Activated T-cell treated with anti-CD3 and anti-CD28 coated beads, Interleukin-2, amount 50 U/mL, for 72 hours (primary cell): ENCODE measurements around the gene ADCY4. TPM values are rescaled to one million over a fixed set of nuclear protein-coding genes. Genes with fewer than 3 reads are reported as not detected.

ENCODE experiments used
- ATAC-seq, 2 donors: fragments of 150-1000 bp; cut with Tn5 transposase; replicated peaks in 1 of 2; 2 replicates each; pipeline ENCODE4 v1.10.0; 2021; ENCODE audit warnings: moderate library complexity in 2 of 2, mild to moderate bottlenecking in 1 of 2
- DNase-seq, 2 donors: peaks; one replicate each; pipeline ENCODE4 v3.0.0; 2021 to 2022; ENCODE audit warnings: mixed read lengths in 1 of 2
- H3K27ac Mint-ChIP-seq: one replicate; pipeline ENCODE4 v1.8.0; 2022; ENCODE audit warnings: mild to moderate bottlenecking, moderate library complexity, mixed read lengths
- H3K27me3 Mint-ChIP-seq: one replicate; pipeline ENCODE4 v1.8.0; 2022; ENCODE audit warnings: low read depth, mixed read lengths
- H3K36me3 Mint-ChIP-seq, 2 donors: one replicate each; pipeline ENCODE4 v1.8.0; 2022; ENCODE audit warnings: mixed read lengths in 2 of 2, mild to moderate bottlenecking in 1 of 2; ENCODE audit not compliant: insufficient read depth in 2 of 2
- H3K4me1 Mint-ChIP-seq: one replicate; pipeline ENCODE4 v1.8.0; 2022; ENCODE audit warnings: low read depth, mixed read lengths
- H3K4me3 Mint-ChIP-seq, 2 donors: one replicate each; pipeline ENCODE4 v1.8.0; 2022; ENCODE audit warnings: mild to moderate bottlenecking in 2 of 2, mixed read lengths in 2 of 2, moderate library complexity in 2 of 2
- H3K9me3 Mint-ChIP-seq, 2 donors: one replicate each; pipeline ENCODE4 v1.8.0; 2022; ENCODE audit warnings: mixed read lengths in 2 of 2
- total RNA-seq, 2 donors: library from RNA; stranded (reverse); gene quantifications; one replicate each; pipeline ENCODE4 v1.2.3, GENCODE V29; 2022

Gene ADCY4
- total RNA-seq, 2 donors from 2014 or later: 4.6 to 6.9 TPM

DNA sequence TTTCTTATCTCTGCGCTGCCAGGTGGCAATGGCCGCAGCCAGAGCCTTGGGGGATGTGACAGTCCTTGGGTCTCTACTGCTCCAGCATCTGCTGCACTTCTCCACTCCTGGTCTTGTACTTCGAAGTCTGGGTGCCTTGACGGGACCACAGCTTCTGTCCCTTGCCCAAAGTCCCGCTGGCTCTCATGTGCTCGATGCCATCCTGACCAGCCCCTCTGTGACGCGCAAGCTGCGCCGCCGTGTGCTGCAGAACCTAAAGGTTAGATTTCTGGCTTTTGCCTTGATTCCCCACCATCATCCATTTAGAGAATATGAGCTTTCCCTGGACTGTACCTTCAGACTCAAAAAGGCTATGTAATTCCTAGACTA lies 30.9 kb downstream of the ADCY4 start:
- Mint-ChIP-seq H3K4me3 (no peak overlapping the region), H3K4me1 (peaks cover 45% of the 10 kb centered on the region), H3K9me3 (no peaks in the 10 kb centered on the region), H3K27me3 (no peaks in the 10 kb centered on the region), H3K27ac (no peak overlapping the region), H3K36me3 (peaks cover 5 to 38% of the 10 kb centered on the region in 2 donors)
- ATAC-seq (no peak), DNase-seq (no peak)

DNA sequence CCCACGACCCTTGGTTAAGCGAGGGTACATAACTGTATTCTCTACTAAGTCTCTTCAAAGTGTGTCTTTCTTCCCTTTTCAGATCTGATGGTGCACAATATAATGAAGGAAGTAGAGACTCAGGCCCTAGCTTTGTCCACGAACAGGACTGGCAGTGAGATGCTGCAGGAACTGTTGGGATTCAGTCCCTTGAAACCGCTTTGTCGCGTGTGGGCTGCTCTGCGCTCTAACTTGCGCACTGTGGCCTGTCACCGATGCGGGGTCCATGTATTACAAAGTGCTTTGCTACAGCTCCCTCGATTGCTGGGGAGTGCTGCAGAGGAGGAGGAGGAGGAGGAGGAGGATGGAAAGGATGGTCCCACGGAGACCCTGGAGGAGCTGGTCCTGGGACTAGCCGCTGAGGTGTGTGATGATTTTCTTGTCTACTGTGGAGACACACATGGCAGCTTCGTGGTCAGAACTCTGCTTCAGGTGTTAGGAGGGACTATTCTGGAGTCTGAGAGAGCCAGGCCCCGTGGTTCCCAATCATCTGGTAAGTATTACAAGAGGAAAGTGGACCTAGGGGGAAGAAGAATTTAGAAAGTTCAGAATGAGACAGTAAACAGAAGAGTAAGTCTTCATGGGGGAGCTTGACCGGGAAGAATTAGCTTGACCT lies 34.4 kb downstream of the ADCY4 start:
- H3K36me3 Mint-ChIP-seq: peaks cover 5 to 33% of the 10 kb centered on the region in 2 donors
- H3K4me3 Mint-ChIP-seq: peak overlapping the region; percentile 92 to 94
- no peak for ATAC-seq
- DNase-seq: no peak
- no peaks in the 10 kb centered on the region for H3K9me3 Mint-ChIP-seq
- H3K27me3 Mint-ChIP-seq: no peaks in the 10 kb centered on the region
- H3K4me1 Mint-ChIP-seq: peaks cover 58% of the 10 kb centered on the region
- no peak overlapping the region for H3K27ac Mint-ChIP-seq

- peaks cover 3 to 27% of the 10 kb centered on the region in 2 donors for H3K36me3 Mint-ChIP-seq
Observed at GRCh38 chr14:24299255-24300191, 35.3 kb downstream of the ADCY4 start, which contains the start of the genes DHRS1 and NOP9. Gene DHRS1 (minus strand): TSS chr14:24299780. CDS start chr14:24299106, 674 bp downstream. Gene NOP9 (plus strand): TSS chr14:24299850. CDS start chr14:24299955, 105 bp downstream.

DNA sequence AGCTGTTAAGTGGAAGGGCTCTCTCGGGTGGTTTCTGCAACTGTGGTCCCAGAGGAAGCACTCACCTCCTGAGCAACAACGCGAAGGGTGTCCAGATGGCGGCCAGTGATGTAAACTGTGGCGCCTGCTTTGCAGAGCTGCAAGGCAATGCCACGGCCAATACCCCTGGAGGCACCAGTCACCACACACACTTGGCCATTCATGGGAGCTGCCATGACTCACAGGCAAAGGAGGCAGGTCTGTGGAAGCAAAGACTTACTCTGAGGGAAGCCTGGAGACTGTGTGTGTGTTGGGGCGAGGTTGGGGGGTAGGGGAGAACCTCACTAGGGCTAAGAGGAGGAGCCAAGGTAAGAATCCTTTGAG lies 36.0 kb downstream of the ADCY4 start:
- Mint-ChIP-seq H3K4me3 (peak overlapping the region; percentile 92 to 94), H3K36me3 (peaks cover 3 to 25% of the 10 kb centered on the region in 2 donors), H3K27ac (peak overlapping the region; percentile 68), H3K9me3 (no peaks in the 10 kb centered on the region), H3K27me3 (no peaks in the 10 kb centered on the region), H3K4me1 (peaks cover 58% of the 10 kb centered on the region)
- DNase-seq: peak in 1 of 2 donors; percentile 21
- peak; percentile 8 to 14 for ATAC-seq

More at GRCh38 chr14:24299255-24300191, 35.3 kb downstream of the ADCY4 start, which contains the start of the genes DHRS1 and NOP9:
- no peaks in the 10 kb centered on the region for H3K9me3 Mint-ChIP-seq
- ATAC-seq: peak; percentile 81 to 83
- DNase-seq: peak; percentile 92 to 96
- H3K27ac Mint-ChIP-seq: peak within 1 kb of the TSS; percentile 68
- H3K4me3 Mint-ChIP-seq: peak within 1 kb of the TSS; percentile 92 to 94
- no peaks in the 10 kb centered on the region for H3K27me3 Mint-ChIP-seq
- H3K4me1 Mint-ChIP-seq: peaks cover 58% of the 10 kb centered on the region

DNA sequence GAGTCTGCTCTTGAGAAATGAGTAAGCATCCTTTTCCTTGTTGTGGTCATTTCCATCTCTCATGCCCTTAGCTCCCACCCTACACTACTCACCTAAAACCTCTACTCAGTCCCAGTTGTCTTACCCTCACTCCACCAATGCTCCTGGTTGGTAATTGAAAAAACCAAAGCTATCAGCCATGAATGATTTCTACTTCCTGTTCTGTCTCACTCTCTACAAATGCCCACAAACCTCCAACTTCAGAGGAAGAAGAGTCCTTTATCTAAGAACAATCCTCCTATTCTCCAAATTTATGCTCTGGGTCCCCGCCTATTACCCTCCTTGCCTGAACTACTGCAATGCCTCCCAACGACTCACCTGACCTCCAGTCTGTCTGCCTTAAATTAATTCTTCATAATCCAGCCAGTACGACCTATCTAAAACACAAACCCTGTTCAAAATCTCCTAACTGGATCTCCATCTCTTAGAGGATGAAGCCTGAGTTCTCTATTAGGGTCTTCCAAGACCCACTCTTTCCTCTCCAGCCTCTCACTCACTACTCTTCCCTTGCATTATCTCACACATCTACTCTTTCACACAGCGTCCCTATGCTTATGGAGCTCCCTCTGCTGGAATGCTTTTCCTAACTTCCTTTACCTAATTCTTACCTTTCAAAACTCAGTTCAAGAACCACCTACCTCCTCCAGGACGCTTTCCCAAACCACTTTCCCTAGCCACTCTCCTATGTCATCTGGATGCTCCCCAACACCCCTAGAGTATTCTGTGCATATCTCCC lies 37.5 kb downstream of the ADCY4 start:
- ATAC-seq (peak; percentile 32 to 40), DNase-seq (no peak)
- Mint-ChIP-seq H3K4me1 (peaks cover 58% of the 10 kb centered on the region), H3K27me3 (no peaks in the 10 kb centered on the region), H3K4me3 (peak overlapping the region; percentile 21 to 57), H3K36me3 (peaks cover 4 to 16% of the 10 kb centered on the region in 2 donors), H3K9me3 (no peaks in the 10 kb centered on the region), H3K27ac (peak overlapping the region; percentile 10)

- Mint-ChIP-seq H3K27ac (peak overlapping the region; percentile 57), H3K36me3 (peaks cover 8 to 11% of the 10 kb centered on the region in 2 donors), H3K9me3 (no peaks in the 10 kb centered on the region), H3K27me3 (no peaks in the 10 kb centered on the region), H3K4me3 (peak overlapping the region; percentile 49 to 57), H3K4me1 (peaks cover 57% of the 10 kb centered on the region)
- ATAC-seq: peak; percentile 84
- peak; percentile 80 to 82 for DNase-seq
Observed at GRCh38 chr14:24296341-24297157, 38.3 kb downstream of the ADCY4 start.

GRCh38 chr14:24293525-24293924 lies 41.3 kb downstream of the ADCY4 start:
- Mint-ChIP-seq H3K27ac (no peak overlapping the region), H3K4me3 (no peak overlapping the region), H3K9me3 (no peaks in the 10 kb centered on the region), H3K27me3 (no peaks in the 10 kb centered on the region), H3K36me3 (peaks cover 12 to 20% of the 10 kb centered on the region in 2 donors), H3K4me1 (peaks cover 65% of the 10 kb centered on the region)
- no peak for ATAC-seq
- no peak for DNase-seq

GRCh38 chr14:24292118-24292807 lies 42.6 kb downstream of the ADCY4 start:
- no peak overlapping the region for H3K4me3 Mint-ChIP-seq
- H3K27ac Mint-ChIP-seq: no peak overlapping the region
- H3K36me3 Mint-ChIP-seq: peaks cover 12 to 20% of the 10 kb centered on the region in 2 donors
- ATAC-seq: no peak
- no peaks in the 10 kb centered on the region for H3K9me3 Mint-ChIP-seq
- H3K27me3 Mint-ChIP-seq: no peaks in the 10 kb centered on the region
- H3K4me1 Mint-ChIP-seq: peaks cover 65% of the 10 kb centered on the region
- no peak for DNase-seq

GRCh38 chr14:24291446-24292117 lies 43.3 kb downstream of the ADCY4 start:
- no peaks in the 10 kb centered on the region for H3K9me3 Mint-ChIP-seq
- no peaks in the 10 kb centered on the region for H3K27me3 Mint-ChIP-seq
- ATAC-seq (no peak), DNase-seq (no peak)
- no peak overlapping the region for H3K4me3 Mint-ChIP-seq
- peaks cover 62% of the 10 kb centered on the region for H3K4me1 Mint-ChIP-seq
- H3K27ac Mint-ChIP-seq: no peak overlapping the region
- H3K36me3 Mint-ChIP-seq: peaks cover 10 to 18% of the 10 kb centered on the region in 2 donors

DNA sequence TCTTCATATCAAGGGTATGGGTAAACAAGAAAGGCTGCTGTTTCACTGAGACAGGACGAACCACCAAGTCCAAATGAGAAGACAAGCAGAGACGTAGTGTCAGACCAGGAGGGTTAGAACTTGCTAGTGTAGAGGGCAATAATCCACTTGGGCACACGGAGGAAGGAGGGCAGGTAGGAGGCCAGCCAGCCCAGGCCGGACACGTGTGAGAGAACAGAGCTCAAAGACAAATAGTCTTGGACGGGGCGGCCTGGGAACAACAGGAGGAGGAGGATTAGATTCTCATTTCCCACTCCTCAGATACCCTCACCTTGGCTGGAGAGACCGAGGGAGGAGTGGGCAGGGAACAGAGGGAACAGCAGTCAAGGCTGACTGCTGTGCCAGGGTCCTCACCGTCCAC lies 44.1 kb downstream of the ADCY4 start:
- H3K9me3 Mint-ChIP-seq: no peaks in the 10 kb centered on the region
- H3K4me1 Mint-ChIP-seq: peaks cover 54% of the 10 kb centered on the region
- no peak overlapping the region for H3K4me3 Mint-ChIP-seq
- peaks cover 6% of the 10 kb centered on the region for H3K27me3 Mint-ChIP-seq
- DNase-seq: no peak
- peaks cover 9 to 13% of the 10 kb centered on the region in 2 donors for H3K36me3 Mint-ChIP-seq
- H3K27ac Mint-ChIP-seq: no peak overlapping the region
- ATAC-seq: no peak

- no peaks in the 10 kb centered on the region for H3K9me3 Mint-ChIP-seq
- peaks cover 6% of the 10 kb centered on the region for H3K27me3 Mint-ChIP-seq
- H3K4me3 Mint-ChIP-seq: peak overlapping the region; percentile 42 to 59
- peak; percentile 99 for ATAC-seq
- no peak overlapping the region for H3K27ac Mint-ChIP-seq
- DNase-seq: peak; percentile 79 to 86
- peaks cover 54% of the 10 kb centered on the region for H3K4me1 Mint-ChIP-seq
- peaks cover 9 to 11% of the 10 kb centered on the region in 2 donors for H3K36me3 Mint-ChIP-seq
Observed at GRCh38 chr14:24289649-24290280, 45.1 kb downstream of the ADCY4 start.
